HEK293 (cell line): ENCODE measurements around the gene STOX2.

Experiments
- CTCF ChIA-PET: fragments of 350-600 bp; formaldehyde crosslinking; extraction: SDS; loops from one replicate; lab custom pipeline; 2021; ENCODE audit warnings: antibody characterized with exemption; lab: Yijun Ruan, JAX
- POLR2A ChIA-PET: fragments of 300-600 bp; formaldehyde crosslinking; extraction: SDS; loops from one replicate; lab custom pipeline; 2020; ENCODE audit warnings: antibody characterized with exemption, inconsistent platforms; lab: Yijun Ruan, JAX
- H3K27ac ChIP-seq: fragments of 200-500 bp; sonication (Bioruptor generic); 2 replicates; pipeline ENCODE4 v1.5.1; 2014; ENCODE audit warnings: low read depth, low read length, control low read depth, inconsistent platforms; ENCODE audit errors: extremely low read depth
- H3K36me3 ChIP-seq, 2 experiments: fragments of 200-500 bp in 1 of 2; sonication (Bioruptor generic) in 1 of 2; 1 replicate in 1 of 2; 2 replicates in 1 of 2; pipeline ENCODE4 v1.5.1; 2014 to 2017; ENCODE audit warnings: inconsistent platforms in 2 of 2, low read length in 2 of 2; ENCODE audit not compliant: control insufficient read depth in 2 of 2, insufficient read depth in 1 of 2
- H3K4me1 ChIP-seq: fragments of 200-500 bp; sonication (Bioruptor generic); 2 replicates; pipeline ENCODE4 v1.5.1; 2014; ENCODE audit warnings: mild to moderate bottlenecking, low read length, inconsistent platforms; ENCODE audit not compliant: control insufficient read depth, insufficient read depth
- H3K4me3 ChIP-seq: 2 replicates; pipeline ENCODE4 v1.5.1; 2011; ENCODE audit warnings: low read depth, mild to moderate bottlenecking, control low read depth, low read length, moderate library complexity
- H3K9me3 ChIP-seq: fragments of 200-500 bp; sonication (Bioruptor generic); 2 replicates; pipeline ENCODE4 v1.5.1; 2014; ENCODE audit warnings: low read depth, low read length, inconsistent platforms; ENCODE audit not compliant: control insufficient read depth, insufficient read depth
- KLF10 ChIP-seq: fragments of 450-650 bp; IDR thresholded peaks from 2 replicates; pipeline ENCODE4 v1.5.1; 2018; ENCODE audit warnings: missing biosample characterization, mild to moderate bottlenecking, missing genetic modification characterization
- MZF1 ChIP-seq: fragments of 450-650 bp; formaldehyde crosslinking; IDR thresholded peaks from 2 replicates; pipeline ENCODE4 v1.5.1; 2017; ENCODE audit warnings: missing biosample characterization, missing genetic modification characterization, borderline replicate concordance
- OVOL3 ChIP-seq: fragments of 450-650 bp; formaldehyde crosslinking; IDR thresholded peaks from 2 replicates; pipeline ENCODE4 v1.5.1; 2016; ENCODE audit warnings: missing biosample characterization, missing genetic modification characterization
- ZBTB20 ChIP-seq: fragments of 450-650 bp; formaldehyde crosslinking; IDR thresholded peaks from 2 replicates; pipeline ENCODE4 v1.5.1; 2016; ENCODE audit warnings: missing biosample characterization, missing genetic modification characterization
- ZFHX2 ChIP-seq: fragments of 450-650 bp; formaldehyde crosslinking; conservative IDR thresholded peaks from 2 replicates; pipeline ENCODE4 v1.5.1; 2016; ENCODE audit warnings: missing biosample characterization, missing genetic modification characterization
- ZNF214 ChIP-seq: fragments of 450-650 bp; formaldehyde crosslinking; IDR thresholded peaks from 2 replicates; pipeline ENCODE4 v1.5.1; 2017; ENCODE audit warnings: missing biosample characterization, mild to moderate bottlenecking, missing genetic modification characterization, borderline replicate concordance
- ZNF394 ChIP-seq: fragments of 450-650 bp; formaldehyde crosslinking; IDR thresholded peaks from 2 replicates; pipeline ENCODE4 v1.5.1; 2016; ENCODE audit warnings: missing biosample characterization, missing genetic modification characterization, mild to moderate bottlenecking, moderate library complexity, borderline replicate concordance
- ZNF558 ChIP-seq: fragments of 450-650 bp; formaldehyde crosslinking; IDR thresholded peaks from 2 replicates; pipeline ENCODE4 v1.5.1; 2016; ENCODE audit warnings: missing biosample characterization, missing genetic modification characterization
- ZNF621 ChIP-seq: fragments of 450-650 bp; formaldehyde crosslinking; IDR thresholded peaks from 2 replicates; pipeline ENCODE4 v1.5.1; 2017; ENCODE audit warnings: missing biosample characterization, missing genetic modification characterization
- ZNF707 ChIP-seq: fragments of 450-650 bp; formaldehyde crosslinking; IDR thresholded peaks from 2 replicates; pipeline ENCODE4 v1.5.1; 2016; ENCODE audit warnings: missing biosample characterization, missing genetic modification characterization
- TF ChIP-seq, protein P1 (sequence below): fragments of 450-650 bp; formaldehyde crosslinking; IDR thresholded peaks from 2 replicates; pipeline ENCODE4 v1.5.1; 2016; ENCODE audit warnings: missing biosample characterization, missing genetic modification characterization
- TF ChIP-seq, protein P2 (sequence below): fragments of 450-650 bp; formaldehyde crosslinking; IDR thresholded peaks from 2 replicates; pipeline ENCODE4 v1.5.1; 2016; ENCODE audit warnings: missing biosample characterization, missing genetic modification characterization
- TF ChIP-seq, protein P3 (sequence below): fragments of 450-650 bp; formaldehyde crosslinking; IDR thresholded peaks from 2 replicates; pipeline ENCODE4 v1.5.1; 2016; ENCODE audit warnings: missing biosample characterization, missing genetic modification characterization
- TF ChIP-seq, protein P4 (sequence below): fragments of 450-650 bp; formaldehyde crosslinking; IDR thresholded peaks from 2 replicates; pipeline ENCODE4 v1.5.1; 2016; ENCODE audit warnings: missing biosample characterization, missing genetic modification characterization, low read depth
- TF ChIP-seq, protein P5 (sequence below): fragments of 450-650 bp; IDR thresholded peaks from 2 replicates; pipeline ENCODE4 v1.5.1; 2018; ENCODE audit warnings: missing biosample characterization, mild to moderate bottlenecking, missing genetic modification characterization
- TF ChIP-seq, protein P6 (sequence below): fragments of 450-650 bp; formaldehyde crosslinking; IDR thresholded peaks from 2 replicates; pipeline ENCODE4 v1.5.1; 2017; ENCODE audit warnings: missing biosample characterization, mild to moderate bottlenecking, missing genetic modification characterization, moderate library complexity

STOX2 gene

DNA sequence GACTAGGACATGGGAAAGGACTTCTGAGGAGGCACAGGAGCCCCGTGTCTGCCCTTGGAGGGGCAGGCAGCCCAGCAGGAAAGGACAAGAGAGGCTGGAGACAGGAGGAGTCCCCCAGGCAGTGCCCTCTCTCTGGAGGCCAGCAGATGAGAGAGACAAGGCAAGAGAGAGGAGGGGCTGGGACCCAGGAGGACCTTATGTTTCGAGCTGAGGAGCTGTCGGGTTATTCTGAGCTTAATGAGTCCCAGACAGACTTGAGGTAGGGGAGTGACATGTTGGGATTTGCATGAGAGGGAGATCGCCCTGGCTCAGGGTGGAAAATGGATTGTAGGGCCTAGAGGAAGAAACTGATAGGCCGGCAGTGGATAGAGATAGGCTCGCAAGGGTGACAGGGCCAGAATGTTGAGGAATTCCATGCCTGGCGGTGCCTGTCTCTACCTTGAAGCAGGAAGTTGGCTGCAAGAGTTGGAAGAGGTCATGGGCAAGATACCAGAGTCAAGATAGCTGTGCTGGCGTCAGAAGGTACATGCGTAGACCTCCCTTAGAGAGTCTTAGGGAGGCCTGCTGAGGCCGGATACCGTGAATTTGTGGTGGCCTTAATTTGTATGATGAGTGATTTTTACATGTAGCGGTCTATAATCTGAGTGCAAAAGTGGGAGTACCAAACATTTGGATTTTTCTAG, 19.4 kb downstream of the STOX2 start:
- ChIA-PET POLR2A (no interaction called here), CTCF (interaction anchor here (0.6 kb wide), 1 partner anchor 17 kb away, joined by 6 read pairs; no protein-coding TSS in a partner anchor)
- Histone ChIP-seq H3K27ac (no peak overlapping the region), H3K36me3 (no peaks in the 10 kb centered on the region), H3K4me3 (no peak overlapping the region), H3K4me1 (peaks cover 2% of the 10 kb centered on the region; the same call in 1 of the 2 replicates), H3K9me3 (no peaks in the 10 kb centered on the region)
- no peak for TF ChIP-seq ZNF707 (tag by site-specific recombination)
- TF ChIP-seq, protein P1, sequence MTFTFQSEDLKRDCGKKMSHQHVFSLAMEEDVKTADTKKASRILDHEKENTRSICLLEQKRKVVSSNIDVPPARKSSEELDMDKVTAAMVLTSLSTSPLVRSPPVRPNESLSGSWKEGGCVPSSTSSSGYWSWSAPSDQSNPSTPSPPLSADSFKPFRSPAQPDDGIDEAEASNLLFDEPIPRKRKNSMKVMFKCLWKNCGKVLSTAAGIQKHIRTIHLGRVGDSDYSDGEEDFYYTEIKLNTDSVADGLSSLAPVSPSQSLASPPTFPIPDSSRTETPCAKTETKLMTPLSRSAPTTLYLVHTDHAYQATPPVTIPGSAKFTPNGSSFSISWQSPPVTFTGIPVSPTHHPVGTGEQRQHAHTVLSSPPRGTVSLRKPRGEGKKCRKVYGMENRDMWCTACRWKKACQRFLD = no peak
- no peak for TF ChIP-seq OVOL3 (tag by site-specific recombination)

DNA sequence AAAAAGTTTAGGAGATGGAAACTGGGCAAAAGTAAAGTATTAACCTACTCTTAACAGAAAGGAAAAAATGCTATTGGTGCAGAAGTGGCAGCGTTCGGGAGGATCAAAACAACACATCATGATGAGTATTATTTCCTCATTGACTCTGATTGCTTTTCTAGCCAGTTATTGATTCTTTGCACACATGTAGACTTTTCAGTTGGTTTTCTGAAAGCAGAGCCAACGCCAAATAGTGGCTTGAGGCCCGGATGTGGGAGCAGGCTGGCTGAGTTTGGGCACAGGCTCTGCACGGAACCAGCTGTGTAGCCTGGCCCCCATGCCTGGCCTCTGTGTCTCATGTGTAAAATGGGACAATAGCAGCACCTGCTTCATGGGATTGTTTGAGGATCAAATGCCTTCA, 21.8 kb downstream of the STOX2 start:
- Histone ChIP-seq H3K4me3 (no peak overlapping the region), H3K4me1 (no peaks in the 10 kb centered on the region), H3K36me3 (no peaks in the 10 kb centered on the region), H3K9me3 (no peaks in the 10 kb centered on the region), H3K27ac (no peak overlapping the region)
- TF ChIP-seq ZNF394 (tag by site-specific recombination) = no peak
- TF ChIP-seq ZNF558 (tag by site-specific recombination) = no peak
- TF ChIP-seq, protein P2, sequence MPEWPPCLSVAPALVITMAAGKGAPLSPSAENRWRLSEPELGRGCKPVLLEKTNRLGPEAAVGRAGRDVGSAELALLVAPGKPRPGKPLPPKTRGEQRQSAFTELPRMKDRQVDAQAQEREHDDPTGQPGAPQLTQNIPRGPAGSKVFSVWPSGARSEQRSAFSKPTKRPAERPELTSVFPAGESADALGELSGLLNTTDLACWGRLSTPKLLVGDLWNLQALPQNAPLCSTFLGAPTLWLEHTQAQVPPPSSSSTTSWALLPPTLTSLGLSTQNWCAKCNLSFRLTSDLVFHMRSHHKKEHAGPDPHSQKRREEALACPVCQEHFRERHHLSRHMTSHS (tag by site-specific recombination) = no peak
- TF ChIP-seq, protein P3, sequence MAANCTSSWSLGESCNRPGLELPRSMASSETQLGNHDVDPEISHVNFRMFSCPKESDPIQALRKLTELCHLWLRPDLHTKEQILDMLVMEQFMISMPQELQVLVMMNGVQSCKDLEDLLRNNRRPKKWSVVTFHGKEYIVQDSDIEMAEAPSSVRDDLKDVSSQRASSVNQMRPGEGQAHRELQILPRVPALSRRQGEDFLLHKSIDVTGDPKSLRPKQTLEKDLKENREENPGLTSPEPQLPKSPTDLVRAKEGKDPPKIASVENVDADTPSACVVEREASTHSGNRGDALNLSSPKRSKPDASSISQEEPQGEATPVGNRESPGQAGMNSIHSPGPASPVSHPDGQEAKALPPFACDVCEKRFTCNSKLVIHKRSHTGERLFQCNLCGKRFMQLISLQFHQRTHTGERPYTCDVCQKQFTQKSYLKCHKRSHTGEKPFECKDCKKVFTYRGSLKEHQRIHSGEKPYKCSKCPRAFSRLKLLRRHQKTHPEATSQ (tag by site-specific recombination) = no peak
- TF ChIP-seq ZNF214 (tag by site-specific recombination) = no peak
- no peak for TF ChIP-seq ZBTB20 (tag by site-specific recombination)
- TF ChIP-seq, protein P4, sequence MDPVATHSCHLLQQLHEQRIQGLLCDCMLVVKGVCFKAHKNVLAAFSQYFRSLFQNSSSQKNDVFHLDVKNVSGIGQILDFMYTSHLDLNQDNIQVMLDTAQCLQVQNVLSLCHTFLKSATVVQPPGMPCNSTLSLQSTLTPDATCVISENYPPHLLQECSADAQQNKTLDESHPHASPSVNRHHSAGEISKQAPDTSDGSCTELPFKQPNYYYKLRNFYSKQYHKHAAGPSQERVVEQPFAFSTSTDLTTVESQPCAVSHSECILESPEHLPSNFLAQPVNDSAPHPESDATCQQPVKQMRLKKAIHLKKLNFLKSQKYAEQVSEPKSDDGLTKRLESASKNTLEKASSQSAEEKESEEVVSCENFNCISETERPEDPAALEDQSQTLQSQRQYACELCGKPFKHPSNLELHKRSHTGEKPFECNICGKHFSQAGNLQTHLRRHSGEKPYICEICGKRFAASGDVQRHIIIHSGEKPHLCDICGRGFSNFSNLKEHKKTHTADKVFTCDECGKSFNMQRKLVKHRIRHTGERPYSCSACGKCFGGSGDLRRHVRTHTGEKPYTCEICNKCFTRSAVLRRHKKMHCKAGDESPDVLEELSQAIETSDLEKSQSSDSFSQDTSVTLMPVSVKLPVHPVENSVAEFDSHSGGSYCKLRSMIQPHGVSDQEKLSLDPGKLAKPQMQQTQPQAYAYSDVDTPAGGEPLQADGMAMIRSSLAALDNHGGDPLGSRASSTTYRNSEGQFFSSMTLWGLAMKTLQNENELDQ = no peak
- TF ChIP-seq, protein P5, sequence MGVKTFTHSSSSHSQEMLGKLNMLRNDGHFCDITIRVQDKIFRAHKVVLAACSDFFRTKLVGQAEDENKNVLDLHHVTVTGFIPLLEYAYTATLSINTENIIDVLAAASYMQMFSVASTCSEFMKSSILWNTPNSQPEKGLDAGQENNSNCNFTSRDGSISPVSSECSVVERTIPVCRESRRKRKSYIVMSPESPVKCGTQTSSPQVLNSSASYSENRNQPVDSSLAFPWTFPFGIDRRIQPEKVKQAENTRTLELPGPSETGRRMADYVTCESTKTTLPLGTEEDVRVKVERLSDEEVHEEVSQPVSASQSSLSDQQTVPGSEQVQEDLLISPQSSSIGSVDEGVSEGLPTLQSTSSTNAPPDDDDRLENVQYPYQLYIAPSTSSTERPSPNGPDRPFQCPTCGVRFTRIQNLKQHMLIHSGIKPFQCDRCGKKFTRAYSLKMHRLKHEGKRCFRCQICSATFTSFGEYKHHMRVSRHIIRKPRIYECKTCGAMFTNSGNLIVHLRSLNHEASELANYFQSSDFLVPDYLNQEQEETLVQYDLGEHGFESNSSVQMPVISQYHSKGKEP (tag by site-specific recombination) = no peak
- TF ChIP-seq ZNF621 (tag by site-specific recombination) = no peak
- no peak for TF ChIP-seq ZFHX2
- TF ChIP-seq, protein P6, sequence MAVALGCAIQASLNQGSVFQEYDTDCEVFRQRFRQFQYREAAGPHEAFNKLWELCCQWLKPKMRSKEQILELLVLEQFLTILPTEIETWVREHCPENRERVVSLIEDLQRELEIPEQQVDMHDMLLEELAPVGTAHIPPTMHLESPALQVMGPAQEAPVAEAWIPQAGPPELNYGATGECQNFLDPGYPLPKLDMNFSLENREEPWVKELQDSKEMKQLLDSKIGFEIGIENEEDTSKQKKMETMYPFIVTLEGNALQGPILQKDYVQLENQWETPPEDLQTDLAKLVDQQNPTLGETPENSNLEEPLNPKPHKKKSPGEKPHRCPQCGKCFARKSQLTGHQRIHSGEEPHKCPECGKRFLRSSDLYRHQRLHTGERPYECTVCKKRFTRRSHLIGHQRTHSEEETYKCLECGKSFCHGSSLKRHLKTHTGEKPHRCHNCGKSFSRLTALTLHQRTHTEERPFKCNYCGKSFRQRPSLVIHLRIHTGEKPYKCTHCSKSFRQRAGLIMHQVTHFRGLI = no peak
- no peak for TF ChIP-seq KLF10 (tag by site-specific recombination)
- TF ChIP-seq MZF1 (tag by site-specific recombination) = no peak
- CTCF ChIA-PET = no interaction called here
- POLR2A ChIA-PET = no interaction called here
